ENCODE data around the gene TCF3.

Gene TCF3

DNA sequence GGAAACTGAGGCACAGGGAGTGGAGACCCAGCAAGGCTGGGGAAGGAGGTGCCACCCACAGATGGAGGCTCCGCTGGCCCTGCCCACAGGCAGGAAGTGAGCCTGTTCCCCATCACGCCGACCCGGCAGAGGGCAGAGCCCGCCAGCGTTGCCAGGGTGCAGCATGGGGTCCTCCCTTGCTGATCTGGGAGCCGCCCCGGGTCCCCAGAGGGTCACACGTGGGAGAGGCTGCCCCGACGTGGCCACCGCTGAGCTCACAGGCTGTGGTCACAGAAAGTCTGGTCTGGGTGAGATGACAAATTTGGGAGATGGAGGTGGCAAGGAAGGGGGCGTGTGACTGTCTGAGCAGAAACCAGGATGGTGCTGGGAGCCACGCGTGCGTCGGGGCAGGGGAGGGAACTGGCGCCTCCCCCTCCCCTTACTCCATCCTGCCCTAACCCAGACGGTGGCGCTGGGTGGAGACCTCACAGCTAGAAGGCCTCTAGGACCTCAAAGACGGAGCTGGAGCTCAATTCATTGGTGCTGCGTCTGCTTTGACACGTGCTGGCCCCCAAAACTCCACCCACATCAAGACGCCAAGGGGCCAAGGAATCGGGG, 92.0 kb downstream of the TCF3 start:
- TF ChIP-seq, protein P1, sequence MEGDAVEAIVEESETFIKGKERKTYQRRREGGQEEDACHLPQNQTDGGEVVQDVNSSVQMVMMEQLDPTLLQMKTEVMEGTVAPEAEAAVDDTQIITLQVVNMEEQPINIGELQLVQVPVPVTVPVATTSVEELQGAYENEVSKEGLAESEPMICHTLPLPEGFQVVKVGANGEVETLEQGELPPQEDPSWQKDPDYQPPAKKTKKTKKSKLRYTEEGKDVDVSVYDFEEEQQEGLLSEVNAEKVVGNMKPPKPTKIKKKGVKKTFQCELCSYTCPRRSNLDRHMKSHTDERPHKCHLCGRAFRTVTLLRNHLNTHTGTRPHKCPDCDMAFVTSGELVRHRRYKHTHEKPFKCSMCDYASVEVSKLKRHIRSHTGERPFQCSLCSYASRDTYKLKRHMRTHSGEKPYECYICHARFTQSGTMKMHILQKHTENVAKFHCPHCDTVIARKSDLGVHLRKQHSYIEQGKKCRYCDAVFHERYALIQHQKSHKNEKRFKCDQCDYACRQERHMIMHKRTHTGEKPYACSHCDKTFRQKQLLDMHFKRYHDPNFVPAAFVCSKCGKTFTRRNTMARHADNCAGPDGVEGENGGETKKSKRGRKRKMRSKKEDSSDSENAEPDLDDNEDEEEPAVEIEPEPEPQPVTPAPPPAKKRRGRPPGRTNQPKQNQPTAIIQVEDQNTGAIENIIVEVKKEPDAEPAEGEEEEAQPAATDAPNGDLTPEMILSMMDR (IDR thresholded peaks at IDR 0.05; ENCODE audit: insufficient read depth, low read depth, low read length, missing control alignments) = no peak
- no peak for DNase-seq (ENCODE audit: low read depth)
- H3K4me3 ChIP-seq (ENCODE audit: low read depth, low read length) = no peak overlapping the region
